ENCODE results near the gene EPM2AIP1.

GRCh38 chr3:37024820-37025405 lies 32.0 kb upstream of the EPM2AIP1 start:
- TF ChIP-seq CTCF (IDR thresholded peaks at IDR 0.05): no peak
- TF ChIP-seq POLR2AphosphoS5 (IDR thresholded peaks at IDR 0.05): no peak
- TF ChIP-seq POLR2A (IDR thresholded peaks at IDR 0.05): no peak
- TF ChIP-seq EP300 (IDR thresholded peaks at IDR 0.05): no peak

All from suprapubic skin (tissue), 4 donors.